ENCODE data around the gene MBTPS1.

MBTPS1 gene

DNA sequence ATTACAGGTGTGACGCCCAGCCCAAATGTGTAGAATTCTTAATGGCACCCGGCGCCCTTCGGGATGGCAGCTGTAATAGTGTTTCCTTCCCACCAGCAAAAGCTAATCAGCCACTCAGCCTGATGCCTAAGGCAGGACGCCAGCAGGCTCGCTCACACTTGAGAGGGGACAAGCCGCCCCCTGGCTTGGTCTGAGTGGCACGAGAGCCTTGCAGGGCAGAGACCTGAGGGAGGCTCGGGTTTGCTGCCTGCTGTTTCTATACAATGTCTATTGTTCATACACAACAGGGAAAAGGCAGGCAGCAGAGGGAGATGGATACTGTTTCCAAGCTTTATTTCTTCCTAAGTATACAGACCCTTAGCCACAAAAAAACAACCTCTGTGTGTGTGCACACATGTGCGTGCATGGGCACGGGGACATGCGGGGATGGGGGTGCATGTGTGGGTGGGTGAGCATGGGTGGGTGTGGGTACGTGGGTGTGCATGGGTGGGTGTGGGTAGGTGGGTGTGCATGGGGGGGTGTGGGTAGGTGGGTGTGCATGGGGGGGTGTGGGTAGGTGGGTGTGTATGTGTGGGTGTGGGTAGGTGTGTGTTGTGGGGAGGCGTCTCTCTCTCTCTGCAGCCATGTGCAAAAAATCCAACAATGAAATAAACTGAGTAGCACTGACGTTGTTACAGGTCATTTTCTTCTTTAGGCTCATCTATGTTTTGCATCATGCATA, 84.1 kb downstream of the MBTPS1 start:
- no peak for DNase-seq

DNA sequence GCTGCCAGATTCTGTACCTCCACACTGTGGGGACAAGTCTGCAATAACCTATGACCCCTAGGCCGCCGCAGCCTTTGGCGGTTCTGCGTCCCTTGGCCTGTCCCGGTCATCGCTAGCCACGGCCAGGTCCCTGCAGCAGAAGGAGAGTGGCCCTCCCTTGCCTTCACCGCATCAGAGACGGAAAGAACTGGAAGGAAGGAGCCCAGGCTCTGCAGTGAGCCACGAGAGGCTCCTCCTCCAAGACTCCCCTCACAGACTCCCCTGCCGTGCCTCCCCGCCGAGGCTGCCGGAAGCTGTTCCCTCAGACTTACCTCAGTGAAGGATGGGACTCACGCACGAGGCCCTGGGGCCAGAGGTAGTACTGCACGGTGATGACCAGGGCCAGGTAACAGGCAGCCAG, 85.2 kb downstream of the MBTPS1 start:
- DNase-seq = no peak

DNA sequence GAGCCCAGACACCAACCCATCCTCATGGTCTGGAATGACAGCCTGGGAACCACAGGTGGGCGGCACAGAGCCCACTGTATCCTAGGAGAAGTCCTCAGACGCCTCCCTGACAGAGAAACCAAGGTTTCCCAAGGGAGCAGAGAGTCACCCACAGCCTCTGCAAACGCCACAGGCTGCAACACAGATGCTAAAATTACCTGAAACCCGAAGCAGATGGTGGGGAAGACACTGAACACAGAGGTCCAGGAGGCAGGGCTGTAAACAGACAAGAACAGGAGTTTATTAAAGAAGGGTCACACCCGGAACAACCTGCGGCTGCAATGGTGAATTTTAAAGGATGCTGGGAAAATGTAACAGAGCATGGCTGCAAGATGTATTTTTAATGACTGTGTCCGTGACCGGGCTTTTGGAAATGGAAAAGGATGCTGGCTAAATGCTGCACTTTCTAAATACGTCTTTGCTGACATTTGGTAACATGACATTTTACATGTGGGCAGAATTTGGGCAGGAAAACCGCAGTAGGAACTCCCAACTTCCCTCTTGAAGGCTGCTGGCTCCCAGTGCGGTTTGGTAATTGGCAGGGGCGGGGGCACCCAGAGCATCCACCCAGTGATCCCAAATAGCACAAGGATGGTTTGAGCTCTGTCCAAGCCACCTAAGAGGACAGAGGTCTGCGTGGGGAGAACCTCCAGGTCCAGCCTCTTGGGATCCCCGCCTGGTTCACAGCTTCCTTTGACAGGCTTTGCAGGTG, 87.3 kb downstream of the MBTPS1 start:
- DNase-seq = no peak

DNA sequence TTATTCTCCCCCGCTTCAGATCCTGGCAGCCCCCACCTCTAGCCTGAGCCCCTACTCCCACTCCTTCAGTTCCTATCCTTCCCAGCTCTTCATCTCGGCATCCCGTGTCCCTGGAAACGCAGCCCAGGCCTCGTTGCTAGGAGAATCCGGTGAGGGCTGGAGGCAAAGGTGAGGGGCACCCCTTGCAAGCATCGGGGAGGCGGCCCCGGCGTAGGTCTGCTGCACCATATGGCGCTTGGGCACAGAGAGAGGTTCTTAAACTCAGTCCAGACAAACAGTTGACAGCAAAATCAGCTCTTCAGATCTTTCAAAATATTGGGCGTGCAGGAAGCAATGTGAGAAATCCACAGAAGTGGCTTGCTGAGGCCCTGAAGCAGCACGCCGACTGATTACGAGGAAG, 89.1 kb downstream of the MBTPS1 start:
- DNase-seq = no peak

DNA sequence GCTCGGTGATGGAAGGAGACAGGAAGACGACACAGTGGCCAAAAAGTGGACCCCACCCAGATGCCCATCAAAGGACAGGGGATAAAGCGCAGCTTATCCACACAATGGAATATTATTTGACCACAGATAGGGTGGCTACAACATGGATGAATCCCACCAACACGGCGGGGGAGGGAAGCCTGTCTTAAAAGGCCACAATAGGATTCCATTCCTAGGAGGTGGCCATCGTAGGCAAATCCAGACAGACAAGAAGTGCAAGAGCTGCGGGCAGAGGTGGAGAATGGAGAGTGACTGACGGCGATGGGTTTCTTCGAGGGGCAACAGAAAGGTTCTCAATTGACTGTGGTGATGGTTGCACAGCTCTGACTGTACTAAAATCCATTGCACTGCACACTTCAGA, 90.1 kb downstream of the MBTPS1 start:
- no peak for DNase-seq

DNA sequence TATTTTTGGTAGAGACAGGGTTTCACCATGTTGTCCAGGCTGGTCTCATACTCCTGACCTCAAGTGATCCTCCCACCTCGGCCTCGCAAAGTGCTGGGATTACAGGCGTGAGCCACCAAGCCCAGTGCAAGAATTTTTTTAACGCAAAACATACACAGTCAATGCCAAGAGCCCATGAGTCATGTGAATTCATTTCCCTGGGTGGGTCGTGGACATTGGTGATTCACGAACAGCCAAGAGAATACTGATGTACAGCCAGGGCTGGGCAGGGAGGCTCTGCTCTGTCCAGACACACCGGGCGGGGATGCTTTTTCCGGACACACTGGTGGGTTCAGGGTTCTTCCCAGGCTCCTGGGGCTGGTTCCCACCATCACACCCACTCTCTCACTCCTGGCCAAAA, 91.9 kb downstream of the MBTPS1 start:
- no peak for DNase-seq

DNA sequence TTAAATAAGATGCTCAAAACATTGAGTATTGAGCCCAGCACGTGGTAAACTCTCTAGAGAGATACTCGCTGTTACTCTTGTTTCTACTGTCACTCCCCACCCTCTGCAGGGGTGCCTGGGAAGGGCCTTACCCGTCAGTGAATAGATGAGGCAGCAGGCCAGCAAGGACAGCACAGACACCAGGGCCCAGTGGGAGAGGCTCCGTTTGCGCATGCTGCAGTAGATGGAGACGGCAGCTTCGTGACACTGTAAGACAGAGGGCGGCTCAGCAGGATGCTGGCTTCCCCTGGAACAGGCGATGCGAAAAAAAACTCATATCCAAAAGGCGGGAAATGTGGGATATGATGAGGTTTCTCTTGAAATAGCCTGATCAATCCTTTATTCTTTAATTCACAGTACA, 94.1 kb downstream of the MBTPS1 start:
- no peak for DNase-seq

DNA sequence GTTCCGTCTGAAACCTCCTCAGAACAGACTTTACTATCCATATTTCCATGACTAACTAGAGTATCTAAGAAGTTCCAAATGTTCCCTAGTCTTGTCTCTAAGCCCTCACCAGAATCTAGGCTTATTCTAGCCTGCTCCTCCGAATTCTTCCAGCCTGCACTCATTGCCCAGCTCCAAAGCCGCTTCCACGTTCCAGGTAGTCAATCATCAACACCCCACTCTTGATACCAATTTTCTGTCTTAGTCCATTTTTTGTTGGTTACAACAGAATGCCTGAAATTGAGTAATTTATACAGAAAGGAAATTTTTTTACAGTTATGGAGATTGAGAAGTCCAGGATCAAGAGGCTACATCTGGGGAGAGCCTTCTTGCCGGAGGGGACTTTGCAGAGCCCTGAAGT, 95.3 kb downstream of the MBTPS1 start:
- no peak for DNase-seq

DNA sequence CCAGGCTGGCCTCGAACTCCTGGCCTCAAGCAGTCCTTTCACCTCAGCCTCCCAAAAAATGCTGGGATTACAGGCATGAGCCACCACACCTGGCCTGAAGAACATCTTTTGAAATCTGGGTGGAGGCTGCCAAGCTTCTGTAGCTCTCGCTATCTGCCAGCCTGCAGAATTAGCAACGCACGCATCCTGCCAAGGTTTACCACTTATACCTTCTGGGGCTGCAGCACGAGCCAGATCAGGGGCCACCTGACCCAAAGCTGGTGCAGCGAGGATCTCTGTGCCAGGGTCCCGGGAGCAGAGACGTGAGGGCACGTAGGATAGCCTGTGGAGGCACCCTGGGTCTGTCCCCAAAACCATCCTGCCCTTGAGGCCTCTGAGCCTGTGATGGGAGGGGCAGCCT, 96.4 kb downstream of the MBTPS1 start:
- no peak for DNase-seq

DNA sequence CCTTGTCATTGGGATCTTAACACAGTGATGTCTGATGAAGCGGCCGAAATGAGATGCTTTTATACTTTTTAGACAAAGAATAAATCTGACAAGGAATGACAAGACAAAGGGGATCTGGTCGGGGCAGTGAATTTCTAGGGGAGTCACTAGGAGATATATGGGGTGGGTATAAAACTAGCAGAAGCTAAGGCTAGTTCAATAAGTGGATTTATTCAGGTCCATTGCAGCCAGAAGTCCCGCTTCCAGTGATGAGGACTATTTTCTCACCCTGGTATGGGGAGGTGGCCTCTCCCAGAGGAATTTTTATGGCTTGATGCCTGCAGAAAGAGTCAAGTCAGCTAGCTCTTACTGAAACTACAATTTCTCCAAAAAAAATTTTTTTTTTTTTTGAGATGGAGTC, 98.0 kb downstream of the MBTPS1 start:
- no peak for DNase-seq

DNA sequence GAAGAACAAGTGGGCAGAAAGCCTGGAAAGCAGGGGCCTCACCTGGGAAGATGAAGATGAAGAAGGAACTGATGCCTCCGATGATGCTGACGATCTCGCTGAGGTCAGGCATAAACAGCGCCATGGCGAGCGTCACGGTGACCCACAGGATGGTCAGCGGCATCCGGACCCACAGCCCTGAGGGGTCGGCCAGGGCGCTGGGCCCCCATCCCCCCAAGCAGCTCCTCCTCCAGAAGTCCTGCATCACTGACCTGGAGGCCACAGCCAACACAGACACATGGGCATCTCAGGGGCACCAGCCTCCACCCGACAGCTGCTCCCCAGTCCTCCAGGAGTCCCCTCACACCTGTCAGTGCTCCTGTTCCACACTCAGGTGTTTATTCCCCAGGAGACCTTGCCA, 100.3 kb downstream of the MBTPS1 start:
- no peak for DNase-seq

DNA sequence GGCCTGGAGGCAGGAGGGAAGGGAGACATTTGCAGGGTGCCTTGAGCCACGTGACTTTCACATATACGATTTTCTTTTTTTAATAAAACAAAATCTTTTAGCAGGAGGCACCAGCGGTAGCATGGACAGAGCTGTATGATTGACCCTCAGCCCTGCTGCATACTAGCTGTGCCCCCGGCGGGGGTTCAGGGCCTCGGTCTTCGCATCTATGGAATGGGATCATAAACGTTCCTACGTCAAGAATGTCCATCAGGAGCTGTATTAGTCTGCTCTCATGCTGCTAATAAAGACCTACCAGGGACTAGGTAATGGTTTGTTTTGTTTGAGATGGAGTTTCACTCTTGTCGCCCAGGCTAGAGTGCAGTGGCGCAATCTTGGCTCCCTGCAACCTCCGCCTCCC, 101.3 kb downstream of the MBTPS1 start:
- no peak for DNase-seq

DNA sequence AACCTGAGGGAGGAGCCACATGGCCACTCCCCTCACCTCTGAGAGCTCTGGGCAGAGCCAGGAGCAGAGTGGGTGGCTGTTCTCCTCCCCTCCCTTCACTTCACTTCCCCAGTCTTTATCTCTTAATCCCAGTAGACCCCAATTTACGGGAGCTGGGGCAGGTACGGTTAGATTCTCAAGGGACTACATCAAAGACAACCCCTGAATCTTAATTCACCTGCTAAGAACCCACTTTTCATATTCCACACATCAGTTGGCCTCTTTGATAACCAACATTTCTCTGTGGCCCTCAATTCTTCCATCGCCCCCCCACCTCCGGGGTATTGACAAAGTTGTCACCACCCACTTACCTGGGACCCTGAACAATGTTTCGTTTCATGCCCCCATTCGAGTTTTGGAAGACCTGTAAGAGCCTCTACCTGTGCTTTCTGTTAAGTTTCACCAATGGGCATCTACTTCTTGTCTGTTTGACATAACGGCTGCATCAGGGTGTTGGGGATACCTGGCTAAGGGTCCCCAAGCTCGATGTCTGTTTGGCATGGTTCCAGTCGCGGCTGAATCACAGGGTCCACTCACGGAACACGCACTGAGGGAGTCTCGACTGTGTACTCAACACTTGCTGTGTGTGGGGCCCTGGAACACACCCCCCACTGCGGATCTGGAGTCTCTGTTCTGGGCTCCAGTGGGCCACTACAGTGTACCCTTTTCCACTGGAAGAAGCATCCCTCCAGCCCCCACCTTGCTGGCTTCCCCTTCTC, 102.0 kb downstream of the MBTPS1 start:
- no peak for DNase-seq

DNA sequence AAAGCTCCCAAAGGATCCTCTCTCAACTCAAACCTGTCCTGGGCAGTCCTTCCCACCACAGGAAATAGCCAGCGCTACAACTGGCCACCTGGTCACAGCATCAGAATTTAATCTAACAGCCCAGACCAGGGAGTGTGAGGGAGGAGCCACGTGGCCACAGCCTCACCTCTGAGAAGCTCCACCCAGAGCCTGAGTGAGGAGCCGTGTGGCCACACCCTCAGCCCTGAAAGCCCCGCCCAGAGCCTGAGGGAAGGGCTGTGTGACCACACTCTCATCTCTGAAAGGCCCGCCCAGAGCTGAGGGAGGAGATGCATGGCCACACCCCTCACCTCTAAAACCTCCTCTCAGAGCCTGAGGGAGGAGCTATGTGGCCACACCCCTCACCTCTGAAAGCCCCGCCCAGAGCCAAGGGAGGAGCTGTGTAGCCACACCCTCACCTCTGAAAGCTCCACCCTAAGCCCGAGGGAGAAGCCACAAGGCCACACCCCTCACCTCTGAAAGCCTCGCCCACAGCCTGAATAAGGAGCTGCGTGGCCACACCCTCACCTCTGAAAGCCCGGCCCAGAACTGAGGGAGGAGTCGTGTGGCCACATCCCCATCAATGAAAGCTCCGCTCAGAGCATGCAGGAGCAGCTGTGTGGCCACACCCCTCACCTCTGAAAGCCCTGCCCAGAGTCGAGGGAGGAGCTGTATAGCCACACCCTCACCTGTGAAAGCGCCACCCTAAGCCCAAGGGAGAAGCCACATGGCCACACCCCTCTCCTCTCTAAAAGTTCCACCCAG, 102.8 kb downstream of the MBTPS1 start:
- peak; percentile 88 for DNase-seq

DNA sequence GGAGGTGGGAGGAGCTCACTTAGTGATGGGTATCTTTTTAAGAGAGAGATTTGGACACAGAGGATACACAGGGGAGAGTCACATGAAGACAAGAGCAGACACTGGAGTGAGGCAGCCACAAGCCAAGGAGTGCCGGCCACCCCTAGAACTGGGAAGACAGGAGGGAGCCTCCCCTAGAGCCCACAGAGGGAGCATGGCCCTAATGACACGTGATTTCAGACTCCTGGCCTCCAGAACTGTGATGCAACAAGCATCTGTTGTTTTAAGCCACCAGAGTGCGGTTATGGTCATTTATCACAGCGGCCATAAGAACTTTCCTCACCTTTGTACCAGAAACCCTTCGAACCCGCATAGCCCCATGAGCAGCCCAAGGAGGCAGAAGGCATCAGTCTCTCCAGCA, 107.5 kb downstream of the MBTPS1 start:
- no peak for DNase-seq

DNA sequence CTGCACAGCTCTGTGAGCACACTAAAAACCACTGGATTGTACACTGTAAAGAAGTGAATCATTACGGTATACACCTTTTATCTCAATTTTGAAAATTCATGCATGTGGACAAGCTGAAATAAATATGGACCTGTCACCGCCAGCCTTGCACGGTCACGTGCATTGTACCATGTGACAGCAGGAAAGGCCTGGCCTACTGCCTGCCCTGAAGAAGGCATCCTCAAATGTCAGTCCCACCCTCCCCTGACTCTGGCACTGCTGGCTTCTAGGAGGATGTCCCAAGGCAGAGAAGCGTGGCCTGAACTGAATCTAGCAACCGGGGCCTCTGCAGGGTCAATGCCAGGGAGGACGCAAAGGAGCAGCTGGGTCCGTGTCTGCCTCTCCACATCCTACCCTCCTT, 108.8 kb downstream of the MBTPS1 start:
- DNase-seq = no peak

DNA sequence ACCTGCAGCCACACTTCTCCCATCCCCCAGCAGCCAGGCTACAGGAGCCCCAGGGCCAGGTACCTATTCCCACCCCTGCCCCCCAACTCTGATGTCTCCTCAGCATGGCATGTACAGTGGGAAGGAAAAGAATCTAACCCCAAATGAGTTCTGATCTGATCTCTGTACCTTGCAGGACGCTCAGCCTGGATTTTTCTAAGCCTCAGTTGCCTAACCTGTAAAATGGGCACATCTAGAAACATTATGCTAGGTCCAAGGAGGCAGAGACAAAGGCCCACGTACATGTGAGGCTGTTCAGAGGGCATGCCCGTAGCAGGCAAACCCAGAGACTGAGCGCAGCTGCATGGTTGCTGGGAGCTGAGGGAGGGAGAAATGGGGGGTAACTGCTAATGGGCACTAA, 109.2 kb downstream of the MBTPS1 start:
- no peak for DNase-seq

DNA sequence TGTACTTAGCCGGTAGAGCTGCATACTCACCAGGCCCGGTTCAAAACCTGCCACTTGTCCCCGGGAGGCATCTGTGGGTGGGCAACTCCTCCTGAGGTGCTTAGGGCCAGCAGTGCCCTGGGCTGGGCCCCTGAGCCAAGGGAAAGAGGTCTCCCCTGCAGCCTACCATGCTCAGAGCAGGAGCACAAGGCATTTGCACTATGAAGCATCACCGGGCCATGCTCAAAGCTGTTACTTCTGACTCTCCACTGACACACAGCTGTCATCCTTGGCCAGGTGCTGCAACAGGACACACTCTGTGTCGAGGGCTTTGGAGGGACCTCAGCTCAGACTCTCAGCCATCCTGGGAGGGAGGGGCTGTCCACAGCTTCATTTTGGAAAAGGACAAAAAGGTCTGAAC, 111.4 kb downstream of the MBTPS1 start:
- DNase-seq = no peak

DNA sequence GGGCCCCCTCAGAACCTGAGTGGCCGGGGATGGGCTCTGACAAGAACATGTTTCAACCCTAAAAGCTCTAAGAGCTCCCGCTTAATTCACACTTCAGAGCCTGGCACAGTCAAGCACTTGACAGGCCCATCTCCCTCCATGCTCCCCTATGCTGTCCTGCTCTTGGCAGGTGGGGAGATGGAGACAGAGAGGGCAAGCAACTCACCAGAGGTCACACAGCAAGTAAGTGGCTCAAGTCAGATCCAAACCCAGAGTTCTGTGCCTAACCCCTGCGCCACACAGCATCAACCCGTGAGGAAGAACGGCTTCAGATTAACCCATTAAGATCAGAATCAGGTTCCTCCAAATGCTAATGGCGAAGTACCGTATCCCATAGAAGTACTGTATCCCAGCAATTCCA, 112.3 kb downstream of the MBTPS1 start:
- DNase-seq = no peak

Measured in NCI-H187 treated with DMSO at 0.1 percent for 48 hours (cell line).